ENCODE results near the gene NOTCH1. TPM values are rescaled to one million over a fixed set of nuclear protein-coding genes. Genes with fewer than 3 reads are reported as not detected.

The NOTCH1 gene
- total and polyA plus RNA-seq, 2 of the 8 experiments (the other 6 are each of a cell fraction or from before 2014, with no cell fraction given), result 6.9 to 55.6 TPM

- CTCF ChIA-PET (ENCODE audit: partially characterized antibody), result no interaction called here
- no peak overlapping the region for H3K4me3 ChIP-seq (ENCODE audit: extremely low read depth in 1 of 4, insufficient read depth in 2 of 4, low read depth in 3 of 4, low read length in 4 of 4)
- FAIRE-seq, result no peak
These were observed 20.7 kb upstream of the NOTCH1 start for GRCh38 chr9:136566553-136566895.

More at GRCh38 chr9:136566553-136566895, 20.7 kb upstream of the NOTCH1 start:
- POLR2A ChIA-PET (ENCODE audit: partially characterized antibody), result no interaction called here
- Histone ChIP-seq H3K79me1 (ENCODE audit: low read depth, low read length) (peaks cover 4% of the 10 kb centered on the region; the same call in 1 of the 2 replicates), H3K79me2 (ENCODE audit: control insufficient read depth in 1 of 2, insufficient read depth in 2 of 2, low read length in 2 of 2) (0 out of 4 replicates have a peak, but pooled peaks cover 0 to 2% of the 10 kb centered on the region in 2 experiments), H4K91ac (replicated peaks; ENCODE audit: insufficient read length, low read length) (peak overlapping the region; percentile 61), H3K56ac (replicated peaks; ENCODE audit: insufficient read length, low read depth, low read length) (no peak overlapping the region), H3K14ac (ENCODE audit: insufficient read length) (no peak overlapping the region), H2BK12ac (ENCODE audit: low read depth, low read length) (peak overlapping the region; percentile 92; the same call in 1 of the 2 replicates), H2BK20ac (ENCODE audit: low read length) (peak overlapping the region; percentile 72; the same call in 1 of the 2 replicates), H3K9me3 (ENCODE audit: insufficient read depth in 2 of 2, low read depth in 1 of 2, low read length in 1 of 2) (peaks cover 2 to 4% of the 10 kb centered on the region in 2 experiments; a peak in 2 of 4 replicates), H3K23ac (ENCODE audit: insufficient read length) (no peak overlapping the region), H3K9ac (replicated peaks in 1 of 4; ENCODE audit: extremely low read depth in 1 of 4, low read depth in 3 of 4, low read length in 3 of 4) (no peak overlapping the region), H2BK15ac (ENCODE audit: low read length) (no peak overlapping the region; the same call in 1 of the 2 replicates), H3K4ac (replicated peaks; ENCODE audit: insufficient read length, low read depth, low read length) (peak overlapping the region; percentile 82), H2BK5ac (ENCODE audit: low read depth, low read length) (0 out of 2 replicates have a peak overlapping the region, but pooled peaks have one; percentile 66), H3K36me3 (ENCODE audit: control insufficient read depth in 2 of 4, insufficient read depth in 4 of 4, low read length in 3 of 4) (no peaks in the 10 kb centered on the region; a peak in 1 of 8 replicates), H3K4me1 (replicated peaks in 1 of 4; ENCODE audit: control insufficient read depth in 3 of 4, insufficient read depth in 4 of 4, low read length in 3 of 4) (peaks cover 0 to 59% (median 37%) of the 10 kb centered on the region in 4 experiments; a peak in 6 of 7 replicates), H4K5ac (ENCODE audit: insufficient read length, low read depth, low read length) (peak overlapping the region; percentile 61), H3K27ac (ENCODE audit: low read depth, low read length) (no peak overlapping the region), H2BK120ac (replicated peaks; ENCODE audit: low read depth, low read length) (no peak overlapping the region), H4K20me1 (replicated peaks in 1 of 2; ENCODE audit: control insufficient read depth in 1 of 2, insufficient read depth in 2 of 2, low read length in 2 of 2) (peaks cover 0 to 8% of the 10 kb centered on the region in 2 experiments), H4K8ac (ENCODE audit: extremely low read depth, insufficient read depth, low read length) (no peak overlapping the region), H2AFZ (ENCODE audit: low read length) (no peak overlapping the region), H3K27me3 (replicated peaks in 1 of 4; ENCODE audit: control insufficient read depth in 3 of 4, extremely low read depth in 1 of 4, insufficient read depth in 3 of 4, low read length in 3 of 4) (peaks cover 0 to 4% (median 0%) of the 10 kb centered on the region in 4 experiments; a peak in 1 of 7 replicates), H2AK5ac (ENCODE audit: low read depth, low read length) (peak overlapping the region; percentile 93; the same call in 1 of the 2 replicates), H3K23me2 (ENCODE audit: low read depth, low read length) (peaks cover 5% of the 10 kb centered on the region), H3K4me2 (ENCODE audit: insufficient read depth in 1 of 2, low read depth in 2 of 2, low read length in 2 of 2) (no peak overlapping the region), H3K18ac (ENCODE audit: extremely low read depth, low read length) (peak overlapping the region; percentile 87)
- 90% methylated on average over 16 of the region's 19 CpGs; no CpG with 5 or more reads in 1 of the 2 experiments for WGBS, 2 experiments (ENCODE audit: extremely low coverage in 1 of 2, insufficient coverage in 1 of 2, insufficient read length in 1 of 2, insufficient replicate concordance in 2 of 2, low coverage in 1 of 2, low lambda C conversion rate in 2 of 2, missing lambda C conversion rate in 1 of 2)
- no peak for TF ChIP-seq CEBPB (IDR thresholded peaks at IDR 0.05; ENCODE audit: low read depth, low read length)
- TF ChIP-seq TAF1 (IDR thresholded peaks at IDR 0.05; ENCODE audit: low read depth, low read length), result no peak
- no peak for TF ChIP-seq TBP (IDR thresholded peaks at IDR 0.05; ENCODE audit: low read depth, low read length)
- TF ChIP-seq ZNF274 (IDR thresholded peaks at IDR 0.05; ENCODE audit: borderline replicate concordance, extremely low read depth, low read length), result no peak
- TF ChIP-seq GTF2F1 (IDR thresholded peaks at IDR 0.05; ENCODE audit: borderline replicate concordance, low read depth, low read length), result no peak
- no peak for TF ChIP-seq E2F6 (IDR thresholded peaks at IDR 0.05)
- DNase-seq (ENCODE audit: low read depth in 1 of 2, low spot score in 2 of 2), result no peak
